GM21515 (cell line): ENCODE measurements around the gene BCL7A.

ENCODE experiments used
- ATAC-seq: cut with Tn5 transposase; IDR thresholded peaks from one replicate; pipeline ENCODE4 v1.9.1; 2021; ENCODE audit not compliant: unreplicated experiment

Gene BCL7A

DNA sequence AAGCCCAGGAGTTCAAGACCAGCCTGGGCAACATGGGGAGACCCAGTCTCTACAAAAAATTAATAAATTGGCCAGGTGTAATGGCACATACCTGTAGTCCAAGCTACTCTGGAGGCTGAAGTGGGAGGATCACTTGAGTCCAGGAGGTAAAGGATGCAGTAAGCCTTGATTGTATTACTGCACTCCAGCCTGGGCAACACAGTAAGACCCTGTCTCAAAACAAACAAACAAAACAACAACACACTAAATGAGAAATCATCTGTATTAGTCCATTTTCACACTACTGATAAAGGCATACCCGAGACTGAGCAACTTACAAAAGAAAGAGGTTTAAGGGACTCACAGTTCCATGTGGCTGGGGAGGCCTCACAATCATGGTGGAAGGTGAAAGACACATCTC, 52.1 kb downstream of the BCL7A start:
- ATAC-seq: no peak

DNA sequence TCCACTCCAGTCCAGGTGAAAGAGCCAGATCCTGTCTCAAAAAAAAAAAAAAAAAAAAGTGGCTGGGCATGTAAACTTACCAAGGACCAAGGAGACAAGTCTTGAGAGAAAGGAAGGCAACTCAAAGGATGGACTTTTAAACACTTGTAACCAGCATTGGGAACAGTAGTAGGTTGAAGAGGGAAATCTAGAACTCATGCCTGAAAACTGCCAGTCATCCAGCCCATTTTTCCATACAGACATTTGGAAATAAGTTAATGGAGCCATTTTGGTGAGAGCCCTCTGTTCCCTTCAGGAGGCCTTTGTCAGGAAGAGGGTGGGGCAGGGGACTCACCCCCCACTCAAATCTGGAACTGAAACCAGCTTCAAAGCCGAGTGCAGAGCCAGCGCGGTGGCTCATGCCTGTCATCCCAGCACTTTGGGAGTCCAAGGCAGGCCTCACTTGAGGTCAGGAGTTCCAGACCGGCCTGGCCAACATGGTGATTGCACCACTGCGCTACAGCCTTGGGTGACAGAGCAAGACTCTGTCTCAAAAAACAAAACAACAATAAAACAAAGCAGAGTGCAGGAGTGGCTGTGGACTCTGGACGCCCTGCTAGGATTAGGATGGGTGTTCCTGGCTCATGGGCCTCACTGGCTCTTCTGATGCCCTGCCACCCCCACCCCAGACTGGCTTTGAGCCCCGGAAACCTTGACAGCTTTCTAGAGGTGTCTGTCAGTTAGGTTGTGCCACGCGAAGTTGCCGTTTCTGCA, 55.2 kb downstream of the BCL7A start:
- ATAC-seq: no peak

DNA sequence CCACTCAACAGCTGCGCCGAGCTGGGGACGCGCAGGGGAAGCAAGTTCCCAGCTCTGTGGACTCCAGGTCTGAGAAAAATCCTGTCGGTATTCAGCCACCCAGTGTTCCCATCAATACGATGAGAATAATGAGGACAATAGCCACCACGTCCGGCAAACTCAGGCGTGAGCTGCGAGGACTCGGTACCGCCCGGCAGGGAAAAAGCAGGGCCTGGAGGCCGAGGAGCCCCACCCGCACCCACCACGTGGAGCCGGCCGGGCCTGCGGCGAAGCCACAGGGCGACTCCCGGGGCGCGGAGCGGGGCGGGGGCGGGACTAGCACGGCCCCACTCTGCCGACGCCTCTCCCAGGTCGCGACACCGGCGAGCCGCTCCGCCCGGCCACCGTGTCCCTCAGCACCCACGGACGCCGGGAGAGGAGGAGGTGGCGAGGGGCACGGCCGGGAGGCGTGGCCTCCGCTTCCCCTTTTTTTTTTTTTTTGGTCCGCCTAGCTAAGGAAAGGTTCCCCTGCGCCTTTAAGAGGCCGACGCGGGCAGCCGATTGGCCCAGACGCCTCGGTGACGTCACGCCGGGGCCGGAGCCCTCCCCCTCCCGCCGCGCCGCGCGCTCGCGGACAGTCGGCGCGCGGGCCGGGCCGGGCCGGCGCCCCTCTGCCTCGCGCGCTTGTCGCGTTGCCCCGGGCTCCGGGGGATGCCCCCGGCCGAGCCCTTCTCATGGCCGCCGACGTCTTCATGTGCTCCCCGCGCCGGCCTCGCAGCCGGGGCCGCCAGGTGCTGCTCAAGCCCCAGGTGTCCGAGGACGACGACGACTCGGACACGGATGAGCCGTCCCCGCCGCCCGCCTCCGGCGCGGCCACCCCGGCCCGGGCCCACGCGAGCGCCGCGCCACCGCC, 56.7 kb downstream of the BCL7A start, which contains the start of gene MLXIP:
Gene MLXIP, plus strand, starts transcription at position 616 of the 892 bp plus-strand sequence. Its CDS starts 98 bp downstream, at position 714.
- peak; percentile 82 for ATAC-seq

DNA sequence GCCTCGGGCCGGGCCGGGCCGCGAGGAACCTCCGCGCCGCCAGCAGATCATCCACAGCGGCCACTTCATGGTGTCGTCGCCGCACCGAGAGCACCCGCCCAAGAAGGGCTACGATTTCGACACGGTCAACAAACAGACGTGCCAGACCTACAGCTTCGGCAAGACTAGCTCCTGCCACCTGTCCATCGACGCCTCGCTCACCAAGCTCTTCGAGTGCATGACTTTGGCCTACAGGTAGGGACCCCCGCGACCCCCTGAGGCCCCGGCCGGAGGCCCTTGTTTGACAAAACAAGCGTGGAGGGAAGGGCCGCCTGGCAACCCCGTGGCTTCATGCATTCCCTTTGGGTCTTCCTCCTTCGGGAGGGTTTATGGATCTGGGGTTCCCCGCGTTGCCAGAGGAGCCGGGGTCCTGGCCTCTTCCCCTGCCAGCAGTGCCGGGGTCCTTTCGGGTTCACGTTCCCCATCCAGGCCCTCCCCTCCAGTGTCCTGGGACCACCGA, 57.4 kb downstream of the BCL7A start:
- peak; percentile 15 for ATAC-seq

DNA sequence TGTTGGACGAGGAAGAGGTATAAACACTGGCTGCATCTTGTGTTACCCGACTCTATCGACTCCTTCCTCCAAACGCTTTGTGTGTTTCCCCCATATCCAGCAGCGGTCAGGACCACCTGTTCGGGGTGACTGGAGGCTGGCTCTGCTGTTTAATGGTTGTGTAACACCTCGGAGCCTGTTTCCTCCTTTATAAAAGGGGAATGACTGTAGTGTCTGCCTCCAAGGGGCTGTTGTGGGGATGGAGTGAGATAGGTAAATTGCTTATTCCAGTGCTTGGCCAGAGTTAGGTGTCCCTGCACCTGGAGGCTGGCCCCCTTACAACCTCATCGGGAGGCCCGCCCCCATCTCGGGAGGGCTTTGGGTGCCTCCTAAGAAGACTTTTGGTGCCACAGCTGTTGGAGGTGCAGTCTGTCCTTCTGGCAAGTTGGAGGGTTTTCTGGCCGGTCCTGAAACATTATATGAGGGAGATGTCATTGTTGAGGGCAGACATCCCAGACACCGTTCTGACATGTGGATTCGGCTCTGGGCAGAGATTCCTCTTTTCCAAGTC, 57.9 kb downstream of the BCL7A start:
- no peak for ATAC-seq

DNA sequence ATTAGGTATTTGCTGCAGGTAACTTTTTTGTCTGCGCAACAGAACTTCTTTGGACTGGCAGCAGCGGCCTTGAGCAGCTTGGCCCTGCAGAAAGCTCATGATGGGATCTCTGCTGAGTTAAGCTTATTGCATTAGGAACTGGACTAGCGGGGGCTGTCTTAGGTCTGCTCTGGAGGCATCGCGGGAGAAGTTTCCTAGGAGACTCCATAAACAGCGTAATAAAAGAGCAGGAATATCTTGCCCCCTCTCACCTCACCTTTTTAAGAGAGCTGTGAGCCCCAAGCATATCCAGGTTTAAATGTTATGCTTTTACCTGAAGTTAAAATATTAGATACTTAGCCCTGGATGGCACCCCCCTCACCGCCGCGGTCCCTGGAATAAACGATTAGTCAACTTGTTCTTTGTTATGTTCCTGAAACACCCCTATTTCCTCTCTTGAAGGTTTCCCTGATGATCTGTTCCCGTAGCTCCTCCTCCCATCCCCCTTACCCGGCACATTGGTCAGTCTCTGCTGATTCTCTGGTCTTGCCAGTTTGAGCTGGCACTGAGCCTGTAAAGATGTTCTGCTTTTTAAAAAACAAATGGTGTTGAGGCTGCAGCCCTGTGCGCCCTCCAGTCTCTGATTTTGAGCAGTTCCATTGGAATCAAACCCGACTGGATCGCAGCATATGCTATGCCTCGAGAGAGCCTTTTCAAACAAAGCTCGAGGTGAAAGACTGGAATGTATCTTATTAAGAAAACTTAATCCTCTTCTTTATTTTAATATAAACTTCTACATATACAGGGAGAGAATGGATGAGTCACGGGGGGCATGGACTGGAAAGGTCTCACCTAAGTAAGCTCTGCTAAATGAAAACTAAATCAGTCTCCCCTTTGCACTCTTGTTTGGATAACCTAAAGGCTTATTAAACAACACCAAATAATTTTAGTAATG, 58.7 kb downstream of the BCL7A start:
- ATAC-seq: no peak

DNA sequence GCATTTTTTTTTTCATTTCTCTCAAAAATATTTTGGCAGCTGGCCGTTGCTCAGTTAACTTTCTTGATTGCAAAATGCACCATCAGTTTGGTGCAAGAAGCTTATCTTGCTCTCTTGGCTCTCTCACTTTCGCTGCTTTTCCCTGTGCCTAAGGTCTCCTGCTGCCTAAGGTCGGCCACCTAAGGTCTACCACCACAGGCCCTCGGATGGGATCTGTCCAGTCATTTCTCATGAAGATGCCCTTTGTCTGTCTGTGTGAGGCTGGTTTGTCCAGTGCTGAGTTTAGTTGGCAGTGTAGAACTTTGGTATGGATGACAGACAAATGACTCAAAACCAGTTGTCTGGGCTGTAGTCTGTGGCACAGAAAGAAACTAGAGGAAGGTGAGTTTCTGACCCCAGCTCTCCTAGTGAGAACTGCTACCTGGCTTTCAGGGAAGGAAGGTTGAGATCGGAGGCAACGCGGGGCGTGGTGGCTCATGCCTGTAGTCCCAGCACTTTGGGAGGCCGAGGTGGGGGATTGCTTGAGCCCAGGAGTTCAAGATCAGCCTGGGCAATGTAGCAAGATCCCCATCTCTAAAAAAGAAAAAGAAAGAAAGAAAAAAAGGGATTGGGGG, 59.5 kb downstream of the BCL7A start:
- ATAC-seq: no peak

DNA sequence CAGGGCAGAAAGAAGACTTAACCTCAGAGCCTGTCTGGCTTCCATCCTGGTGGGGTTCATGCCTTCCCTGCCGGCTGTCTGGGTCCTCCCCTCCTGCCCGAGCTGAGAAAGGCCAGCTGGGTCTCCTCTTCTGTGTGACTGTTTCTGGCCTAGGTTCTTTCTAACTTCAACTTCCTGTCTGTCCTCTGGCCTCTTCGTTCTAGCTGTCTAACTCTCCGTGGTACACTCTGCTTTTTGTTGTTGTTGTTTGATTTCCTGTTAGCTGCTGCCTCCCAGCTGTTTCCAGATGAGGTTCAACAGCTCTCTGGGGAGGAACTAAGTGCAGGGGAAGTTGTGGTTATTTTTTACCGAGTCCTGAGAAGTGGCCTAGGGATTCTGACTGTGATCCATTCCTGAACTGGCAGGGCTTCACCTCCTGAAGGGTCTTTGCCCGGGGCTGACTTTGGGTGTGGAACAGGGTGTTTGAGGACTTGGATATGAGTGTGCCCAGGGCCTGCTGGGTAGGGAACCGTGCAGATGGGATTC, 60.1 kb downstream of the BCL7A start:
- ATAC-seq: peak; percentile 42

DNA sequence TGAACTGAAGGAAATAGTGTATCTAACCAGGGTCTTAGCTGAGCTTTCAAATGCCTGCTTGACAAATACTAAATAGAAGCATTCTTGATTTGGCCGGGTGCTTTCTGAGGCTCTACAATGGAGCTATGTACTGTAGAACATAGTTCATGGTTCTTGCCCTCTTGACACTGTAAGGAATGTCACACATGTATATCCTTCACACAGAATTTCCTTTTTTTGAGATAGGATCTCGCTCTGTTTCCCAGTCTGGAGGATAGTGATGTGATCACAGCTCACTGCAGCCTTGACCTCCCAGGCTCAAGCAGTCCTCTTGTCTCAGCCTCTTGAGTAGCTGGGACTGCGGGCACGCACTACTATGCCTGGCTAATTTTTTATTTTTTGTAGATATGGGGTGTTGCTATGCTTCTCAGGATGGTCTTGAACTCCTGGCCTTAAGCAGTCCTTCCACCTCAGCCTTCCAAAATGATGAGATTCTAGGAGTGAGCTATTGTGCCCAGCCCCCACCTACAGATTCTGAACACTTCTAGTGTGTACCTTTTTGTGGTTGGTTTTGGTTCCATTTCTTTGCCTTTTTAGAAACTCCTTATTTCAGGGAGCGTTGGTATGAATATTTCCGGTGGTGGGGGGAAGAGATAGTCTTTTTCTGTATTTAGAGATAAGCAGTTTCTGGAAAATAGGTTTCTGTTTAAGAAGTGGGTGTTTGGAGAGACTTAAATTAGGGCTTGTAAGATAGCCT, 61.1 kb downstream of the BCL7A start:
- ATAC-seq: no peak

DNA sequence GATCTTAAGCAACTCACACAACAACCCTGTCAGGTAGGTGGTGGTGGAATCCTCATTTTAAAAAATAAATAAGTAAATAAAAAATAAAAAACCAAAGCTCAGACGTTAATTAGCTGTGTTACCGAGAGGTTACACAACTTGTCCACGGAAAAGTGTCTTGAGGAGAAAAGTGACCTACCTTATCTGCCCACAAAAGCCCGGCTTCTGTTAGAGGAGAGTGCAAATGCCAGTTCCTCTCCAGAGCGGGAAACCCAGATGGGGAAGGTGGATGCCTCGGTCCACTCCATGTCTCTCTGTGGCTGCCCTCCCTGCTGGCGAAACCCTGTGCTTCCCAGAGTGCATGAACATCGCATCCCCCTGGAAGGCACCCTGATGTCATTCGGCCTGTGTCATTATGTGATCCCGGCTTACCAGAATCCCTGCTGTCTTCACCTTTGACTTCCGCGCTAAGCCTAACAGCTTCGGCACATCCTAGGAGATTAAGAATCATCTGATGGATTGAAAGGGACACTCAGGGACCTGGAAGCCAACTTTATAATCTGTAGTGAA, 63.2 kb downstream of the BCL7A start:
- no peak for ATAC-seq

DNA sequence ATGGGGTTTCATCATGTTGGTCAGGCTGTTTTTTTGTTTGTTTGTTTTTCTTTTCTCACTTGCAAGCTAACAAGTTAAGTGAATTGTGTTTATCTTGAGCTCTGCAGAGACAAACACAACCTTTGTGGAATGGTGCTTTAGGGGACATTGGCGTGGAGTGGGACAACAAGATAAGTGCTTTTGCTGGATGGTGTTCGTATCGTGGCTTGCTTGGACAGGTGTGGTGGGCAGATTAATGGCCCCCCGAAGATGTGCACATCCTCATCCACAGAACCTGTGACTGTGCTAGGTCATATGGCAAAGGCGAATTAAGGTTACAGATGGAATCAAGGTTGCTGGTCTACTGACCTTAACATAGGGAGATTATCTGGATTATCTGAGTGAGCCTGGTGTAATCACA, 63.9 kb downstream of the BCL7A start:
- ATAC-seq: no peak

DNA sequence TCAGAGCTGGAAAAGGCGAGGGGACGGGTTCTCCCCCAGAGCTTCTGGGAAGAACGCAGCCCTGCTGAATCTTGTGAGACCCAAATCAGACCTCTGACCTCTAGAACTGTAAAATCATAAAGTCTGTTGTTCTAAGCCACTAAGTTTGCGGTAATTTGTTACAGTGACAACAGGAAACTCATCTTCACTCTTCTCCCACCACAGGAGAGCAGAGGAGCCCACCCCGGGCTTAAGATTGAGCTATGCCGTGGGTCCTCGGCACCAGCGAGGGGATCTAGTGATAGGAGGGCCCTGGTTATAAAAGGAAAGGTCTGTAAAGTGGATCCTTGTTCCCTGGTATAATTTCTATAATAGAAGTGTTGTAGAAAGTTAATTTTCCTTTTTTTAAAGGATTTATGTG, 64.4 kb downstream of the BCL7A start:
- no peak for ATAC-seq

DNA sequence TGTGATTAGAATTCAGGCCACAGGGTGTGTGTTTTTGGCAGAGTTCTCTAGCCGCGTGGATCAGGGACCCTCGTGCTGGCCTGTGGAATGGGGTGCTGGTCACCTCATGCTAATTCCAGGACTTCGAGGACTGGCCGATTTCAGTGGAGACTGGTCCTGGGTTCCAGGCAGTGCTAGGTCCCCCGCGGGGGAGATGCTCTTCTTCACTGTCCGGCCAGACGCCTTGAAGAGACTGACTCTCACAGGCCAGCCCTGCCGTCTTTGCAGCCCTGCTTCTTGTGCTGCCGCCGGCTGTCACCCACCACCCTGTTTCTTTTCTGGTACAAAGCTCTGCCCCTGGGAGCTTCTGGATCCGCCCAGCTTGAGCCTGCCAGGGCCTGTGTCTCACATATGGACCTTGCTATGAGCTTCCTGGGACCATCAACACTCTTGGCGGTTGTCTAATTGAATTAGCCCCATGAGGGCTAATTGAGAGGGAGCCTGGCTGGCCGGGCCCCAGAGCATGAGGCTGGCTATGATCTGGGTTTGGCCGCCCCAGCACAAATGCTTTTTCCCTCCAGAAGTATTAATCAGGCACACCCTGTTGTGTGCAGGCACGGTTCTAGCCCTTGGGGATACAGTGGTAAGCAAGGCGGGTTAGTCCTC, 65.1 kb downstream of the BCL7A start:
- ATAC-seq: no peak

DNA sequence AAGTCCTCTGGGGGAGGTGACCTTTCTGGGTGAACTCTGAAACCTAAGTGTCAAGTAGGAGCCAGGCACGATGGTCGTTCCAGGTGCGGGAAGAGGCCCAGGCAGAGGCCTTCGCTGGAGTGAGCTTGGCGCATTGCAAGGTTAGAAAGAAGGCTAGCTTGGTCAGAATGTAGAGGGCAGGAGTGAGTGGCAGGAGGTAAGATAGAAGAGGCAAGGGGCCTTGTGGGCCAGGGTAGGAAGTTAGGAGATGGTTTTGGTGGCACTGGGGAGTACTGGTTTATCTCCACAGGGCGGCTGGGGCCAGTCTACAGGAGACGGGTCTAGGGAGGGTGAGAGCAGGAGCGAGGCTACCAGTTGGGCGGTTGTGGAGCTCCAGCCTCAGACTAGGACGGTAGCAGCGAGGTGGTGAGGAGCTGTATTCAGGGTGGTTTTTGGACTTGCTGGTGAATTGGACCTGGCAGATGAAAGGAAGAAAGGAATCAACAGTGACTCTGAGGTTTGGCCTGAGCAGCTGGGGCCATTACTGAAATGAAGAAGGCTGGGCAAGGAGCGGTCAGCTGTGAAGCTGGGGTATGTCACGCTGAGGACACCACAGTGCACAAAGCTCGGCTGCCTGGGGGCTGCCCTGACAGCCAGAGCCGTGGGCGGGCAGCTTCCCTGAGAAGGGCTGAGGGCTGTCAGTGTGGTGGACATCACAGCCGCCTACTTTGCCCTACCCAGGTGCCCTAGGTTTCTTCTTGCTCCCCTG, 65.9 kb downstream of the BCL7A start:
- ATAC-seq: no peak

DNA sequence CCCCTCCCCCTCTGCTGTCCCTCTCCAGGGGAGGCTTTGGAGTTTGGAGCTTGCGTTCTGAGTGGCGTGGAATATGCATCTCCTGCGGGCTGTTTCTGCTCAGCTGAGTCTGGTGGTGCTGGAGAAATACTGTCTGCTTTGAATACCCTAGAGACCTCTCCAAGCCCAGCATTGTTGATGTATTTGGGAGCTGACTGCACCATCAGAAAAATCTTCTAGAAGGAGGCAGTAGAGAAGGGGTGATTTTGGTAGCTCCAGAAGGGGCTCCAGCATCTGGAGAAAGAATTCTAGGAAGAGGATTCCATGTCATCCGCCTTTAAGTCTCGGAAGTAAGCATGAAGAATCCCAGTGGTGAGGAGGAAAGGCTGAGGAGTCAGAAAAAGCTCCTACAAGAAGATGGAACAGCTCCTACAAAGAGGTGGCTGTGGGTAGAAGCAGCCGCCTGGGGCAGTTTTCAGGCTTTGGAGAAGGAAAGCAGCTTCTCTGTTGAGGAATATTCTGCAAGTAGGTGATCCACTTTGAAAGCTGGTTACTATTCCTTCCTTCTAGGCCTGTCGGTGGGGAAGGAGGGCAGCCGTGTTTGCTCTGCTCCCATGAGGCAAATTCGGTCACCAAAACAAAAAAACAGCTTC, 66.6 kb downstream of the BCL7A start:
- ATAC-seq: no peak

DNA sequence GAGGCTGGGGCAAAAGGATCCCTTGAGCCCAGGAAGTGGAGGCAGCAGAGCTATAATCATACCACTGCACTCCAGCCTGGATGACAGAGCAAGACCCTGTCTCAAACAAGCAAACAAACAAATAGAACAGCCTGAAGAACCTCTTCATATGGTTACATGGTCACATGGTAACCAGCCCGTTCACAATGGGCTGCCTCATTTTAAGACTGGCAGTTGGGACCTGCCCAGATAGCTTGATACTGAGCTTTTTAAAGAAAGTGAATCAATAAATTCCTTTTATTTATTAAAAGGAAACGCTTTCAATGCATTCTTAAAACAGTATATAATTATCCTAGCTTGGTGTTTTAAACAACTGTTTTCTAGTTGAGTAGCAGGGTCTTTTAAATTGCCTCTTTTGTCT, 67.4 kb downstream of the BCL7A start:
- no peak for ATAC-seq
